Stomach (tissue), 4 donors: ENCODE measurements around the gene GSG1L.

ENCODE experiments used
- EP300 ChIP-seq: sonication (generic); formaldehyde crosslinking; IDR thresholded peaks from one replicate; pipeline ENCODE4 v1.6.1; 2017; ENCODE audit warnings: antibody characterized with exemption
- POLR2A ChIP-seq, 4 donors: fragments of 450-650 bp; IDR thresholded peaks; one replicate each; pipeline ENCODE4 v1.6.1; 2016; ENCODE audit warnings: antibody characterized with exemption in 4 of 4, control low read depth in 2 of 4, mild to moderate bottlenecking in 1 of 4, moderate library complexity in 1 of 4
- TF ChIP-seq, protein P1 (sequence below), 7 experiments: fragments of 450-650 bp in 4 of 7; fragments of 200-600 bp in 3 of 7; sonication (generic) in 3 of 7; IDR thresholded peaks; one replicate each; pipeline ENCODE4 v1.5.1; 2016 to 2019; ENCODE audit warnings: antibody characterized with exemption in 7 of 7, control low read depth in 2 of 7, mild to moderate bottlenecking in 1 of 7

- TF ChIP-seq, protein P1, sequence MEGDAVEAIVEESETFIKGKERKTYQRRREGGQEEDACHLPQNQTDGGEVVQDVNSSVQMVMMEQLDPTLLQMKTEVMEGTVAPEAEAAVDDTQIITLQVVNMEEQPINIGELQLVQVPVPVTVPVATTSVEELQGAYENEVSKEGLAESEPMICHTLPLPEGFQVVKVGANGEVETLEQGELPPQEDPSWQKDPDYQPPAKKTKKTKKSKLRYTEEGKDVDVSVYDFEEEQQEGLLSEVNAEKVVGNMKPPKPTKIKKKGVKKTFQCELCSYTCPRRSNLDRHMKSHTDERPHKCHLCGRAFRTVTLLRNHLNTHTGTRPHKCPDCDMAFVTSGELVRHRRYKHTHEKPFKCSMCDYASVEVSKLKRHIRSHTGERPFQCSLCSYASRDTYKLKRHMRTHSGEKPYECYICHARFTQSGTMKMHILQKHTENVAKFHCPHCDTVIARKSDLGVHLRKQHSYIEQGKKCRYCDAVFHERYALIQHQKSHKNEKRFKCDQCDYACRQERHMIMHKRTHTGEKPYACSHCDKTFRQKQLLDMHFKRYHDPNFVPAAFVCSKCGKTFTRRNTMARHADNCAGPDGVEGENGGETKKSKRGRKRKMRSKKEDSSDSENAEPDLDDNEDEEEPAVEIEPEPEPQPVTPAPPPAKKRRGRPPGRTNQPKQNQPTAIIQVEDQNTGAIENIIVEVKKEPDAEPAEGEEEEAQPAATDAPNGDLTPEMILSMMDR (IDR thresholded peaks at IDR 0.05) = no peak
- TF ChIP-seq POLR2A (IDR thresholded peaks at IDR 0.05) (no peak), EP300 (no peak)
These were observed 299.1 kb downstream of the GSG1L start for GRCh38 chr16:27764427-27764826.
